Progenitor cell of endocrine pancreas (in vitro differentiated cells): ENCODE data around the gene HIPK2. TPM values are rescaled to one million over a fixed set of nuclear protein-coding genes. Genes with fewer than 3 reads are reported as not detected.

Experiments
- DNase-seq: peaks from one replicate; pipeline ENCODE4 v3.0.0; 2021; ENCODE audit warnings: low spot score; ENCODE audit not compliant: unreplicated experiment
- H3K27ac Mint-ChIP-seq: 2 replicates; pipeline ENCODE4 v1.8.0; 2021; ENCODE audit warnings: mild to moderate bottlenecking, moderate library complexity, mixed read lengths
- H3K27me3 Mint-ChIP-seq: 2 replicates; pipeline ENCODE4 v1.8.0; 2021; ENCODE audit warnings: mixed read lengths
- H3K36me3 Mint-ChIP-seq: 2 replicates; pipeline ENCODE4 v1.8.0; 2022; ENCODE audit warnings: mixed read lengths; ENCODE audit not compliant: insufficient read depth
- H3K4me1 Mint-ChIP-seq: 2 replicates; pipeline ENCODE4 v1.8.0; 2021; ENCODE audit warnings: low read depth, mixed read lengths
- H3K4me3 Mint-ChIP-seq: 2 replicates; pipeline ENCODE4 v1.8.0; 2021; ENCODE audit warnings: low read depth, mild to moderate bottlenecking, moderate library complexity, mixed read lengths
- H3K9me3 Mint-ChIP-seq: 2 replicates; pipeline ENCODE4 v1.8.0; 2021; ENCODE audit warnings: low read depth, mixed read lengths
- CTCF ChIP-seq: fragments of 200-600 bp; sonication (generic); IDR thresholded peaks from one replicate; pipeline ENCODE4 v1.5.0; 2021; ENCODE audit warnings: antibody characterized with exemption, mild to moderate bottlenecking; ENCODE audit not compliant: unreplicated experiment
- total RNA-seq: library from RNA; stranded (reverse); gene quantifications from 2 replicates; pipeline ENCODE4 v1.2.1, GENCODE V29; 2021

Gene HIPK2
- total RNA-seq, 1 donor from 2014 or later: 146 TPM

- Mint-ChIP-seq H3K9me3 (no peaks in the 10 kb centered on the region), H3K36me3 (peaks cover 4% of the 10 kb centered on the region), H3K27me3 (no peaks in the 10 kb centered on the region), H3K4me3 (no peak overlapping the region), H3K4me1 (peaks cover 68% of the 10 kb centered on the region), H3K27ac (peak overlapping the region; percentile 86)
- no peak for TF ChIP-seq CTCF
- no peak for DNase-seq
Measured at GRCh38 chr7:139772115-139772514, 5.7 kb downstream of the HIPK2 start.

GRCh38 chr7:139771001-139771956, 6.5 kb downstream of the HIPK2 start:
- Mint-ChIP-seq H3K4me3 (no peak overlapping the region), H3K36me3 (peaks cover 4% of the 10 kb centered on the region), H3K27me3 (no peaks in the 10 kb centered on the region), H3K9me3 (no peaks in the 10 kb centered on the region), H3K27ac (peak overlapping the region; percentile 62), H3K4me1 (peaks cover 67% of the 10 kb centered on the region)
- DNase-seq: no peak
- no peak for TF ChIP-seq CTCF

GRCh38 chr7:139769761-139770160, 8.0 kb downstream of the HIPK2 start:
- Mint-ChIP-seq H3K4me3 (no peak overlapping the region), H3K36me3 (peaks cover 7% of the 10 kb centered on the region), H3K27ac (no peak overlapping the region), H3K4me1 (peaks cover 56% of the 10 kb centered on the region), H3K9me3 (no peaks in the 10 kb centered on the region), H3K27me3 (no peaks in the 10 kb centered on the region)
- no peak for DNase-seq
- TF ChIP-seq CTCF: no peak

GRCh38 chr7:139769066-139769465, 8.7 kb downstream of the HIPK2 start:
- TF ChIP-seq CTCF: no peak

GRCh38 chr7:139768249-139768824, 9.5 kb downstream of the HIPK2 start:
- H3K27me3 Mint-ChIP-seq: no peaks in the 10 kb centered on the region
- no peak overlapping the region for H3K4me3 Mint-ChIP-seq
- peak overlapping the region; percentile 68 for H3K27ac Mint-ChIP-seq
- H3K36me3 Mint-ChIP-seq: peaks cover 11% of the 10 kb centered on the region
- H3K9me3 Mint-ChIP-seq: no peaks in the 10 kb centered on the region
- TF ChIP-seq CTCF: no peak
- no peak for DNase-seq
- peaks cover 45% of the 10 kb centered on the region for H3K4me1 Mint-ChIP-seq

More at GRCh38 chr7:139769066-139769465, 8.7 kb downstream of the HIPK2 start:
- Mint-ChIP-seq H3K27me3 (no peaks in the 10 kb centered on the region), H3K27ac (peak overlapping the region; percentile 28), H3K4me1 (peaks cover 49% of the 10 kb centered on the region), H3K9me3 (no peaks in the 10 kb centered on the region), H3K36me3 (peaks cover 11% of the 10 kb centered on the region), H3K4me3 (no peak overlapping the region)
- no peak for DNase-seq
